ENCODE data around the gene ANKFN1. TPM values are rescaled to one million over a fixed set of nuclear protein-coding genes. Genes with fewer than 3 reads are reported as not detected.

Gene ANKFN1
- total and polyA plus RNA-seq, 10 of the 15 experiments (the other 5 are each of a cell fraction or from before 2014, with no cell fraction given) = 0.19 TPM; not detected in 9

- ATAC-seq = no peak
- 47% methylated on average over 13 of the region's 13 CpGs for WGBS (ENCODE audit: insufficient coverage, insufficient replicate concordance, low lambda C conversion rate, missing lambda C conversion rate)
- H3K9ac ChIP-seq (ENCODE audit: control insufficient read depth, insufficient read depth, low read length) = no peak overlapping the region
- H3K27me3 ChIP-seq (replicated peaks in 1 of 2; ENCODE audit: control insufficient read depth in 2 of 2, insufficient read depth in 2 of 2, low read length in 1 of 2) = no peaks in the 10 kb centered on the region
- CTCF ChIA-PET = no interaction called here
- no peaks in the 10 kb centered on the region for H4K20me1 ChIP-seq (ENCODE audit: control insufficient read depth, insufficient read depth)
- intact Hi-C loops (cut with micrococcal nuclease; ENCODE audit: unreplicated experiment) = no loop called here
- no peak overlapping the region for H3K4me2 ChIP-seq (ENCODE audit: control insufficient read depth, insufficient read depth)
- H3K4me1 ChIP-seq (ENCODE audit: control insufficient read depth, insufficient read depth, low read length) = no peaks in the 10 kb centered on the region
- no peak overlapping the region for H2AFZ ChIP-seq (ENCODE audit: control insufficient read depth, low read depth, low read length)
- no peaks in the 10 kb centered on the region for H3K36me3 ChIP-seq (ENCODE audit: control insufficient read depth in 2 of 2, insufficient read depth in 2 of 2, low read length in 1 of 2)
- in situ Hi-C loops (cut with MboI) = no loop called here
- SMC1A ChIA-PET (ENCODE audit: uncharacterized antibody, unreplicated experiment) = interaction anchor here (0.6 kb wide), 1 partner anchor 103 kb away, joined by 3 read pairs; no protein-coding TSS in a partner anchor
- no peak for FAIRE-seq
- H3K79me2 ChIP-seq (ENCODE audit: control insufficient read depth, insufficient read depth, low read length) = no peaks in the 10 kb centered on the region
- POLR2A ChIA-PET = no interaction called here
- TF ChIP-seq CHD2 (IDR thresholded peaks at IDR 0.05; ENCODE audit: borderline replicate concordance, low read depth, low read length) (no peak), SIX5 (IDR thresholded peaks at IDR 0.05; ENCODE audit: low read depth, low read length, severe bottlenecking) (no peak), TBL1XR1 (IDR thresholded peaks at IDR 0.05; ENCODE audit: low read depth, low read length) (no peak), GATAD2B (conservative IDR thresholded peaks at IDR 0.05; ENCODE audit: low read depth) (no peak), JUND (IDR thresholded peaks at IDR 0.05; ENCODE audit: low read depth, low read length) (no peak), ATF2 (IDR thresholded peaks at IDR 0.05; ENCODE audit: low read length) (no peak), CREM (IDR thresholded peaks at IDR 0.05; ENCODE audit: low read depth) (no peak), IRF4 (IDR thresholded peaks at IDR 0.05; ENCODE audit: low read depth, low read length) (no peak), RAD21 (IDR thresholded peaks at IDR 0.05; ENCODE audit: insufficient read depth, low read depth, low read length) (no peak), HCFC1 (IDR thresholded peaks at IDR 0.05; ENCODE audit: low read length) (no peak), E2F4 (IDR thresholded peaks at IDR 0.05; ENCODE audit: low read depth, low read length) (no peak), POU2F2 (IDR thresholded peaks at IDR 0.05; ENCODE audit: borderline replicate concordance, low read depth, low read length) (no peak)
- RAD21 ChIA-PET (ENCODE audit: unreplicated experiment) = interaction anchor here (1.2 kb wide), 1 partner anchor 152 kb away, joined by 3 read pairs; no protein-coding TSS in a partner anchor
- DNase-seq (ENCODE audit: low read depth, low spot score) = no peak
- BruUV-seq (replicated peaks) = no TSS peak
- H3K9me3 ChIP-seq (replicated peaks; ENCODE audit: control insufficient read depth, insufficient read depth, low read length) = no peaks in the 10 kb centered on the region
- no peak overlapping the region for H3K4me3 ChIP-seq
- no peak overlapping the region for H3K27ac ChIP-seq (ENCODE audit: control insufficient read depth, insufficient read depth)
Observed at GRCh38 chr17:56325313-56326000, 172.2 kb downstream of the ANKFN1 start.
